ENCODE measurements around the gene MELTF.

MELTF gene

DNA sequence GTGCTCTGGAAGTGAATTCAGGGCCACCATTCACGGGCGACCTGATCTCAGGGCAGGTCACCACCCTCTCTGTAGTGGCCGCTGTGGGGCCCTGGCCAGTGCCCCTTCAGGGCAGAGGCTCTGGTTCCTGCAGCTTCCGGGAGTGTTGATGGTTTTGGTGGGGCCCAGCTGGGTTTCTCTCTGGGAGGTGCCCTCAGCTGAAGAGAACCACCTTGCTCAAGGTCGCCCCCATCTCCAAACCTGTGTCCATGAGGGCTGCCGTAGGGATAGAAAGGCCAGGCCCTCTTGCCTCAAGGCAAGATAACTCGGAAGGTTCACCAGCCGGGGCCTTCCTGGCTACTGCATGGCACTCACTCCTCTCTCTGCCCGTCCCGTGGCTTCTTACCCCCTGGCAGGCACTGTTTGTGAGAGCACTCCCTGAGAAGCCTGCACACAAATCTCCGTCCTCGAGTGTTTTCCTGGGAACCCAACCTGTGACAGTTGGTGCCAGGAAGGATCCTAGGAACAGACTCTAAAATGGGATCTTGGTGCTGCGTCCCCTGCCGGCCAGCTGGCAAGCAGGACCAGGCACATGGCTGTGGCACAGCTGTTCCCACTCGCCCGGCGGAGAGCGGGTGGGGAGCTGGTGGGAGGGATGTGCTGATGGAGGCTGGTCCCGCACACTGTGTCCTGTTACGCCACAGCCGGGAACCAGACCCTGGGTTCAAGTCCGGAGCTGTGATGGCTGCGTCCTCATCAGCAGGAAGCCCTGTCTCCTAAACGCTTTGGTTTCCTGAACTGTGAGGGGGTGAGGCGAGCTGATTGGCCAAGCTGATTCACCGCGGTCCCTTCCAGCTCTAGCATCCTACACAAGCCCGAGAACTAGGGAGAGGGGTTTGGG, 37.8 kb downstream of the MELTF start:
- no peak for DNase-seq

DNA sequence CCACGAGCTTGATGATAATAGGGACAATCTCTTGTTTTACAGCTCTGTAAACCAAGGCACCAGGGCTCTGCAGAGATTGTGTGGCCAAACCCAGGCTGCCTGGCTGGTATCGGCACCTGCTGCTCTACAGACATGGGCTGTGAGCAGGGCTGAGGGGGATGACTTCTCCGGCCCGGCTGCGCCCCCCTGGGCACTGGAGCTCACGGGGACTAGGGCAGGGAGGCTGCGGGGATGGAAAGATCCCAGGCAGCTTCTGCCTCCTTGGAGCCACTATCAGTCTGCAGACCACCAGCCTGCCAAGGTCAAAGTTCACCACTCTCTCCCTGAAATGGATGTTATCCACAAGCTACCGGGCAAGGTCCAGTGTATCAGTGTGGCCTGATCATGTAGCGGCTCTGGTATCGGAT, 39.0 kb downstream of the MELTF start:
- DNase-seq: no peak

DNA sequence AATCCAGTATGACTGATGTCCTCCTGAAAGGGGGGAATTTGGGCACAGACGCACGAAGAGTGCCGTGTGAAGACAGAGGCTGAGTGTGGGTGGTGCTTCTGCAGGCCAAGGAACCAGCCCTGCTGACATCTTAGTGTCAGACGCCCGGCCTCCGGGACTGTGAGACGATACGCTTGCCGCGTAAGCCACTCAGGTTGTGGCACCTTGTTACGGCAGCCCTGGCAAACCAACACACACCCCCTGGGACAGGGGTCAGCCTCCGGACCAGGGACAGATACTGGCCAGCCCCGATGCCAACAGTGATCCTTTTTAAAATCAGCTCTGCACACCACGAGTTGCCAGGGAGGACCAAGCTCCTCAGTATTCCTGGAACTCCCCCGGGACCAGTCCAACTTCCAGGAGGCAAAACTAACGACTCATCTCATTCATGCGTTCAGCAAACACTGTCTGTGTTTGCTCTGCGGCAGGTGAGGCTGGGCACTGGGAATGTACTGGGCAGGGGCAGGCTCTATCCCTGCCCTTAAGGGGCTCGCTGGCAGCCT, 39.8 kb downstream of the MELTF start:
- no peak for DNase-seq

DNA sequence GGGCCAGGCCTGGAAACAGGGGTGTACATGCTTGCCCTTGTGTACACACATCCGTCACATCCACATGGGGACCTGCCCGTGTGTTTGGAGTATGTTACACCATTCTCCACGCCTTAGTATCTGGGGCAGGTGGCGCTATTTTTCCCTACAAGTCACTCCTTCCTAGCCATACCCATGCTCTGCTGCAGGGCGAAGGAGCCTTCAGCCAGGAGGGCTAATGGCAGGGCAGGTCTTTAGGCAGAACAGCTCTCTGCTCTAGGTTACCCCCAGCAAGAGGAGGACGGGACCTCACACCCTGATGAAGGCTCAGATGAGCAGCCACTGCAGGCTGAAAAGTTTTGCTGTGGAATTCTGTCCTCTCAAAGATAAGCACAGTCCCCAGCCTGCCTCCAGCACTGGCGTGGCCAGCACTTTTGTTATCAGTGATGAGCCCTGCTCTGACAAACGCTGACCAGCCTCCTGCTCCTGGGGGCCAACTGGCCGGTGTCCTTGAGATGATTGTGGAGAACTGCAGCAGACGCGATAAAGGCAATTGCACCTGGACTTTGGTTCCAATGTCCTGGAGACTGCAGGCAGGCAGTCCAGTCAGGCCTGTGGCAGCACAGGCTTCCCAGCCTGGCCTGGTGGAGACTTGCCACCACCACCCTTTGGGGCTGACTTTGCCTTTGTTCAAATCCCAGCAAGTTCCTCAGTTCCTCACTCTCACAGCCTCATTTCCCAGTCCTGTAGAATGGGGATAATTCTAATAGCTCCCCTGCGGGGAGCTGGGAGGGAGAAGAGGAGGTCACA, 41.2 kb downstream of the MELTF start:
- DNase-seq: no peak

DNA sequence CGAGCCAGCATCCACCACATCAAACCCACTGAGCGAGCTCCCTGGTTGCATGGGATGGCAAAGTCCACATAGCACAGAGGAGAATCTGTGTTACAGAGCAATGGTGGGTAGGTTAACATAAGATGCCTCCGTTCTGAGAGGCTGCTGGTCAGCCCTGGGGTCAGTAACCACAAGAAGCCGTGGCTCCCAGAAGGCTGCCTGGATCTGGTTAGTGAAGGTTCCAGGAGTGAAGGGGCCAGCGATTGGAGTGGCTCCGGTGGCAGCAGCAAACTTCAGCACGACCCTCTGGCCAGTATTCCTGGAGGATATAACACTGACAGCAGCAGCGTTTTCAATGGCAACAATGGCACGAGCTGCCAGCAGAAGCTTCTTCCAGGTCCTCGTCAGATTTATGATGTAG, 42.6 kb downstream of the MELTF start:
- no peak for DNase-seq

DNA sequence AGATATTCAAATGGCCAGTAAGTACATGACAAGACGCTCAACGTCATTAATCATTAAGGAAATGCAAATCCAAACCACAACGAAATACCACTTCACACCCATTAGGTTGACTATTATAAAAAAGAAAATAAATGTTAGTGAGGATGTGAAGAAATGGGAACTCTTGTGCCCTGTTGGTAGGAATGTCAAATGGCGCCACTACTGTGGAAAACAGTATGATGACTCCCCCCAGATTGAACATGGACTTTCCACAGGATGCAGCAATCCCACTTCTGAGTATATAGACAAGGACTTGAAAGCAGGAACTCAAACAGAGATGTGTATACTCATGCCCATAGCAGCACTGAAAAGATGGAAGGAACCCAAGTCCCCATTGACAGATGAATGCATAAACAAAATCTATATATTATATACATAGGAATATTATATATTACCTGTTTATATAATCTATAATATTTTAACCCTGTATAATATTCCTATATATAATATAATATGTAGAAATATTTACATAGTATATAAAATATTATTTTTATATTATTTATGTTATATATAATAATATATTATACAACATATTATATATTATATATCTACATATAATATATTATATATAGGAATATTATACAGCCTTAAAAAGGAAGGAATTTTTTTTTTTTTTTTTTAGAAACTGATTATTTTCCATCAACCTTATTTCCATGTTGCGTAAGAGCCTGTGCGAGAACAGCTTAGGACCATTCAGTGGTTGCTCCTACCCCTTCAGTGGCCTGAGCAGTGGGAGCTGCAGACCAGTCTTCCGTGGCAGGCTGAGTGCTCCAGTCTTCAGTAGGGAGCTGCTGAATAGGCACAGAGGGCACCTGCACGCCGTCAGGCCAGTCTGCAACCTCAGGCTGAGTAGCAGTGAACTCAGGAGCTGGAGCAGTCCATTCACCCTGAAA, 43.4 kb downstream of the MELTF start:
- DNase-seq: no peak

DNA sequence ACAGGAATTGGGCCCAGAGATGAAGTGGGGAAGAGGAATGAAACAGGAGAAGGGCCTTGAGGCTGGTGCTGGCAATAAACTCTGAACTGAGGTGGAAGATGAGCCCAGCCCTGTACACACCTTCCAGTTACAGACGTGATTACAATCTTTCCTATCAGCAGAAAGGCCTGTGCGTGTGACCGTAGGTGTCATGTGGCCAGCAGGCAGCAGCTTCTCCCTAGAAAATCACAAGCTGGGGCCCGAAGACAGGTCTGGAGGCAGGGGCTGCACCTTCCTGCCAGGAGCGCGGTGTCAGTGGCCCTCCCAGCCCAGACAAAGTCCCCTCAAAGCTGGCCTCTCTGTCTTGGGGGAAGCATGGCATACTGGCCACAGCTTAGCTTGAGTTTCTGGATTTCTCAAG, 44.3 kb downstream of the MELTF start:
- DNase-seq: no peak

DNA sequence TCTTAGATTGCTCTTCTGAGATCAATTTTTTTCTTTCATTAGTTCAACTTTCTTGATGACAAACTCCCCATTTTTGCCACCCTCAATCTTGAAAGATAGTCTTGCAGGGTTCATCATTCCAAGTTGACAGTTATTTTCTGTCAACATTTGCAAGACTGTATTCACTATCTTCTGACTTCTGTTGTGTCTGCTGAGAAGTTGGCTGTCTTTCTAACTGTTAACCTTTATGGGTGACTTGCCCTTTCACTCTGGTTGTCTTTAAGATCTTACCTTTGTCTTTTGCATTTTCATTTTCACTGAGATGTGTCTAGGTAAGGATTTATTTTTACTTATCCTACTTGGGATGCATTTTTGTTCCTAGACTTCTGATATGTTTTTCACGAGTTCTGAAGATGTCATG, 46.4 kb downstream of the MELTF start:
- DNase-seq: no peak

DNA sequence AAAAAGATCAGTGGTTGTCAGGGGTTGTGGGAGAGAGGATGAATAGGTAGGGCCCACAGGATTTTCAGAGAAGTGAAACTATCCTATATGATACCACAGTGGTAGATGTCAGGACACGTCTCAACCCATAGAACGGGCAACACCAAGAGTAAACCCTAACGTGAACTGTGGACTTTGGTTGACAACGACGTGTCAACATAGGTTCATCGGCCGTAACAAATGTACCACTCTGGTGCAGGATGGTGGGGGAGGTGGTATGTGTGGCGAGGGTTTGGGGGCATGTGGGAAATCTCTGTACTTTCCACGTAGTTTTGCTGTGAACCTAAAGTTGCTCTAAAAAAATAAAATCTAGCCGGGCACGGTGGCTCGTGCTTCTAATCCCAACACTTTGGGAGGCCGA, 48.0 kb downstream of the MELTF start:
- DNase-seq: no peak

DNA sequence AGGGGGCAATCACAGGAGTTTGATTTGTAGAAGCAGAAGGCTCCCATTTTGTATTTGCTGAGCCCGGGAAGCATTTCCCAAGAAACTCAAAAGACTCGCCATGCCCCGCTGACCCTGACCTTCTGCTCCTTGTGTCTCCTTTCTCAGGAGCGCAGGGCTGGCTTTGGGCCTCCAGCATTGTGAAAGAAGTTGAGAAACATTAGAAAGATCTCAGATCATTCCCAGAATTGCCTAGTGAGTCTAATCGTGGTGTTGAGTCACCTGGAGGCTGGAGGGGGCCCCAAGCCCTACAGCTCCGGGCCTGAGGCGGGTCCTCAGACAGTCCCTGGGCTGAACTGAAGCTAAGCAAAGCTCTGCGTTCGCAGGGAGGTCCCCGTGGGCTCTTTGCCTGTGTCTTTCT, 50.1 kb downstream of the MELTF start:
- DNase-seq: no peak

DNA sequence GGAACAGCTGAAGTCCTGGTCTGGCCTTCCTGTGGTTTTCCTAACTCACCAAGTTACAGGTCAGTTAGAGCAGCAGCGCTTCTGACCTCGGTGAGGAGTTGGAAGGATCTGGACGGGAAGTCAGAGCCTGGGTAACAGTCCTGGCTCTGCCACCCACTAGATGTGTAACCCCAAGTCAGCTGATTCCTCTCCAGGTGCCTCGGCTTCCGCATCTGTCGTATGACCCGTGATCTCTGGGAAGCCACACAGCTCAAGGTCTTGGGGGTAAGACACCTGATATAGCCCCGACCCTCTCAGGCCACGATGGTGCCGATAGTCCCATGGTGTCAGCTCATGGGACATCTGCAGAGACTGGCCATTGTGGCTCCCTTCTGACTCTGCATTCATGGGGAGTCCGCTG, 52.7 kb downstream of the MELTF start:
- no peak for DNase-seq

DNA sequence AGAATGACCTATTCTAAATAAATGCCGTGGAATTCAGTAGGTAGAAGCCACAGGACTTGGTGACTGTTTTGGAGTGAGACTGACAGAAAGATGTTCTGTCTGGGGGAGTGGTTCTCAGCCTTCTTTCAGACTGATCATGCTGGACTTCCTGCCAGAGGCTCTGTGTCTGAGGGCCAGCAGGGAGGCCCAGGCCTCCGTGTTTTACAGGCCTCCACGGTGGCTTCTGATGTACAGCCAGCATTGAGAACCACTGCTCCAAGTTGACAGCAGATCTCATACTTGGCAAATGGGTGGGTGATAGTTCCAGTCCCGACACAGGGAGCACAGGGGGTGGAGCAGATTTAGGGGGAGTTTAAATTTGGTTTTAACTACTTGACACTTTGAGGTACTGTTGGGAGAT, 54.3 kb downstream of the MELTF start:
- no peak for DNase-seq

DNA sequence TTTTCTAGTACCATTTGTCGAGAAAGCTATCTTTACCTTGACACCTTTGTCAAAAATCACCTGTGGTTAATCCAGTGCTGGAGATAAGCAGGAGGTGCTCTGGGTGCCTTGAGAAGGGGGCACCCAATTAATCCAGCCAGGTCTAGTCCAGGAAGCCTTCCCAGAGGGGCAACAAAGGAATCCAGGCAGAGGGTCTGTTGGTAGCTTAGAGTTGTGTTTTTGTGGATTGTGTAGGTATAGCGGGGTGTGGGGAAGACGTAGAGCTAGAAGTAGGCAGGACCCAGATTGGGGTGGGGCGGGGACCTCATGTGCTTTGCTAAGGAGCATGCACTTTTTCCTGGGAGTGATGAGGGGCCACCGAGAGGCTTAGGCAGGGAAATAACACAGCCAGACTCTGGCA, 55.0 kb downstream of the MELTF start:
- DNase-seq: no peak

DNA sequence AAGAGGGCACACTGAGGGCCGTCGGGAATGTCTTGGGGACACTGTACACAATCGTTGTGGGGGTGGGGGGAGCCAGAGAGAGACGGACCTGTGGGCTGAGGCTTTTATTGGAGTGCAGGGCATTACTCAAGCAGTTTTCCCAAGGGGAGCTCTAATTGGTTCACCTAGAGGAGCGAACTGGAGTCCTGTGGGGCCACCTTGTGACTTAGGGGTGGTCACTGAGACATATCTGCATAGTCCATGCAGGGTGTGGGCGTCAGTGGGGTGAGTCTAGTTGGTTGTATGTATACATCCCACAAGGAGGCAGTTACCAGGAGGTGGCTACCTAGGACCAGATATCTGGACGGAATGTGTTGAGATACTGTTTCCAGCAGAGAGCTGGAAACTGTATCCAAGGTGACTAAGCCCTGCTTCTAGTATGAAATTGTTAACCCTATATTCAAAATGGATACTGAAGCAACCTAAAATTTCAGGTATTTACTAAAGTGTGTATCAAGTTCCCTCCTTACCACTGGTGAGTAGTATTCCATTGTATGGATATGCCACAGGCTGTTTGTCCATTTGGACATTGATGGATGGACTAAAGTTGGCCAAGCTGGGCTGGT, 58.4 kb downstream of the MELTF start:
- no peak for DNase-seq

DNA sequence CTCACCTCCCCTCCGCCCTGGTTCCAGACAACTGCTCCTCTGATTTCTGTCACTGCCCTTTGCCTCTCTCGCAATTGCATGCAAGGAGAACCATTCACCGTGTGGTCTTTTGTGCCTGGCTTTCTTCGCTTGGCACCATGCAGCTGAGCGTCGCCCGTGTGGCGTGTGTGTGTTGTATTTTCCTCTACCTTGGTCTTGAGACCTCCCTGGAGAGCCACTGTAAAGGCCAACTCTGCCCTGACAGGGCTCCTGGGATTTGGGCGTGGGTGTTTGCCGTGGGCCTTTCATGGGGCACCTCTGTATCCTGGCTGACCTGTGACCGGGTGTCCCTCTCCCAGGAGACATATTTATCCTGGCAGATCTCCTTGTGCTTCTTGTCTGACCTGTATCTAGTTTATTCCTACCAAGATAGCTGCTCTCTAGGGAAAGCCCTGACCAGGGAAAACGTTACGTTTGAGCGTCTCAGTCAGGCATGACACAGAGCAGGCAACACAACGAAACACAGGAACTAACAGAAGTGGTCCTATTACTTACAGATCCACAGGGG, 59.0 kb downstream of the MELTF start:
- no peak for DNase-seq

DNA sequence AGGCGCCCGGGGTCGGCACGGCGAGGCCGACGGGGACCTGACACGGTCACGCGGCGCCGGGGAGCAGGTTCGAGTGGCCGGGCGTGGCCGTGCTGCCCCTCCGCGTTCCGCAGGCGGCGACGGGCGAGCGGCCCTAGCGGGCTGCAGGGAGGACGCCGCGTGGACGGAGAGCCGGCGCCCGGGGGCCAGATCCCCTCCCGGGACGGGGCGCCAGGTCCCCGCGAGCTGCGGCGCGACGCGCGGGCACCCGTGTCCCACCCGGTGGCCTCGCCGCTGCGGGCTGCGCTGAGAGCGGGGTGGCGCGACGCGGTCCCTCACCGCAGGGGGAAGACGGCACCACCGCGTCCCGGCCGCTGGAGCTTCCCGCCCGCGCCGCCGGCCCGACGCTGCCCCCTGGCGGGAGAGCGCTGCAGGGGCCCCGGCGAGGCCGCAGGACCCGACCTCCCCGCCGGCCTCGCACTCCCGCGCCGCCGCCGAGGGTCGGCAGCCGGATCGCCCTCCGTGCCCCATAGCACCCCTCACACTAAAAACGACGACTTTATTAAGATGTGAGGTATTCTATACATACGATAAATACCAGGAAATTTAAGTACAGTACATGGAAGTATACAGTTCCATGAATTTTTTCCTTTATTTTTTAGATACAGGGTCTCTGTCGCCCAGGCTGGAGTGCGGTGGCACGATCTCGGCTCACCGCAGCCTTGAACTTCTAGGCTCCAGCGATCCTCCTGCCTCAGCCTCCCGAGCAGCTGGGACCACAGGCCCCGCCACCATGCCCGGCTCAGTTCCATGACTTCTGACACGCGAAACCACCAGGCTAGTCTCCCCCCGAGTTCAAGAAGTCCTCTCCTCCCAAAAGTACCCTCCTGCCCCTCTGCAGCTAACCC, 59.7 kb downstream of the MELTF start:
- peak; percentile 66 for DNase-seq

DNA sequence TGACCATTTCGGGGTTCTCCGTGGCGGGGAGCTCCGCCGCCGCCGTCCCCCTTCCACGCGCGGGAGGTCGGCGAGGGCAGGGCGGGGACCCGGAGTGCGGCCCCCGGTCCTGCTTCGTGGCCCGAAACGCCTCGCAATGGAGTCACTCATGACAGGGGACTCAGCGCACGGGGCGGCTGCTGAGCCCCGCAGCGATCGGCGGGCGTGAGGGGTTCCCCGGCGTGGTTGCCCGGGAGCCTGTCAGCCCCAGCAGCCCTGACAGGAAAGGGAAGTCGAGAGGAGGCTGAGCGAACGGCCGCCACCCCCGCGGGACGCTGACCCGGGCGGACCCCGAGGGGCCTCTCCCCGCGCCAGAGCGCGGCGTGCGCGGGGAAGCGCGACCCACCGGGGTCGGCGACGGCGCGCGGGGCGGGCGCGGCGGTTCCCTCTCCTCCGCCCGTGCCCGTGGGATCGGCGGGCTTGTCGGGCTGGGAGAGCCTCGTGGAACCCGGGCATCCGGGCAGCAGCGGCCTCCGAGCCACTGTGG, 60.4 kb downstream of the MELTF start:
- DNase-seq: peak; percentile 34

DNA sequence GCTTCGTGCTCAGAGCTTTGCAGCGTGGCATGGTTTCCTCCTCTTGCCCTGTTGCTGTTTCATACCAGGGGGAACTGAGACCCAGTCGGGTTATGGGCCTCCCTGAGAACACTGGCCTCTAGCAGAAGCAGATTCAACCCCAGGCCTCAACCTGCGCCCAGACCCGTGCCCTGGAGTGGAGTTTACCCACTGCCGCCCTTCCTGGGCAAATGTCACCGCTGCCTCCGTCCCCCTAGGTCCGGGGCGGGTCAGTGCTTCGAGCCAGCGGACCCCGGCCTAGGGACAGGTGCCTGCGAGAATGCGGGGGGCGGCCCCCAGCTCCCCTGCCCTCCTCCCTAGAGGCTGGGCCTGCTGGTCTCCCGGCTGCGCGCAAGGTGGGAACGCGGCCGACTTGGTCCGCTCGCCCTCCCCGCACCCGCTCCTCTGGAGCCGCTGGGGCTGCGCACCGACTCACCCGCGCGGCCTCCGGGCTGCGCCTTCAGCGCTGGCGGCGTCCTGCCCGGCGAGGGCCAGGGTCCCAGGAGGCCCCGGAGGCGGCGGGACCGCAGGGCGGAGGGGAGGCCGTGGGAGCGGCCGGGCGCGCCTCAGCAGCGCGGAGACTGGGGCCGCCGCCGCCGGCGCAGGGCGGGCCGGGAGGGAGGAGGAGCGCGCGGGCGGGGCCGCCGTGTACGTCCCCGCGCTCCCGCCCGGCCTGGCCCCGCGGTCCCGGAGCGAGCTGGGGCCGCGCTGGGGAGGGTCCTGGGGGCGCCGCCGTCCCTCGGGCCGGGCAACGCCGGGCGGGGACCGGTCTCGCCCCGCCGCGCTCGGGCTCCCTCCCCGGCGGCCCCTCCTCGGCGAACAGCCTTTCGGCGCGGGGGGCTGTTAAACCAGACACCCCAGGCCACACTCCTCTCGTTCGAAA, 61.1 kb downstream of the MELTF start, which contains the start of gene PIGZ:
TSS of gene PIGZ (minus strand) at position 601 of the 901 bp plus-strand sequence. CDS start 16,802 bp downstream, outside the sequence.
- DNase-seq: peak; percentile 9

All from CD4-positive, alpha-beta T cell treated with Interleukin-17A for 1 hour (primary cell).